ENCODE data around the gene PTH2R.

PTH2R gene

GRCh38 chr2:208541461-208541988, 134.9 kb downstream of the PTH2R start:
- in situ Hi-C loops (cut with MboI; ENCODE audit: low sequenced_read_pairs): no loop called here

- in situ Hi-C loops (cut with MboI; ENCODE audit: low sequenced_read_pairs): no loop called here
Measured at GRCh38 chr2:208541989-208542464, 135.4 kb downstream of the PTH2R start.

- in situ Hi-C loops (cut with MboI; ENCODE audit: low sequenced_read_pairs): no loop called here
Measured at GRCh38 chr2:208542465-208543041, 136.0 kb downstream of the PTH2R start.

Measured in HL-60/S4 (cell line).